ENCODE results near the gene PYM1. TPM values are rescaled to one million over a fixed set of nuclear protein-coding genes. Genes with fewer than 3 reads are reported as not detected.

PYM1 gene
- total RNA-seq, result 21.0 TPM

GRCh38 chr12:55927588-55928502 lies at the start of gene PYM1:
TSS of gene PYM1 (minus strand) at chr12:55927894. CDS start at chr12:55927761, 133 bp downstream.
- peak; percentile 63 for DNase-seq

DNA sequence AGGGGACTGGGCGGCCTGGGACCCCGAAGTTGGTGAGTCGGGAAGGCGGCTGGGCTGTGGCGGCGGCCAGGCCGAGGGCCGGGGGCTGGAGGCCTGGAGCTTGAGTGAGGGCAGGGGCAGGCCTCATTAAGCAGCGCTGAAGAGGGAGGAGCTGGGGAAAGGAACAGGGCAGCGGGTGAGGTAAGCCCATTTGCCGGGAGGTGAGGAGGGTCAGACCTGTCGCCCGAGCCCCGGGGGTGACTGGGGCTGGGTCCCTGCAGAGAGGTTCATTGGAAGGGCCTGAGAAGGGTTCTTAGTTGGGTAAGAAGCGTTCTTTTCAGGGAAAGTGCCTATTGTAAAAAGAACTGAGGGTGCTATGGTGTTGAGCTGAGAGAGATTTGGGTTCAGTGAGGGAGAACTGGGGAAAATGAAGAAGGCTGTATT lies 46.6 kb upstream of the PYM1 start:
- DNase-seq, result no peak

GRCh38 chr12:55973599-55974307 lies 46.1 kb upstream of the PYM1 start, which contains the start of gene RAB5B:
TSS of gene RAB5B (plus strand) at chr12:55974078. CDS start at chr12:55986961, 12,883 bp downstream.
- peak; percentile 100 for DNase-seq

DNA sequence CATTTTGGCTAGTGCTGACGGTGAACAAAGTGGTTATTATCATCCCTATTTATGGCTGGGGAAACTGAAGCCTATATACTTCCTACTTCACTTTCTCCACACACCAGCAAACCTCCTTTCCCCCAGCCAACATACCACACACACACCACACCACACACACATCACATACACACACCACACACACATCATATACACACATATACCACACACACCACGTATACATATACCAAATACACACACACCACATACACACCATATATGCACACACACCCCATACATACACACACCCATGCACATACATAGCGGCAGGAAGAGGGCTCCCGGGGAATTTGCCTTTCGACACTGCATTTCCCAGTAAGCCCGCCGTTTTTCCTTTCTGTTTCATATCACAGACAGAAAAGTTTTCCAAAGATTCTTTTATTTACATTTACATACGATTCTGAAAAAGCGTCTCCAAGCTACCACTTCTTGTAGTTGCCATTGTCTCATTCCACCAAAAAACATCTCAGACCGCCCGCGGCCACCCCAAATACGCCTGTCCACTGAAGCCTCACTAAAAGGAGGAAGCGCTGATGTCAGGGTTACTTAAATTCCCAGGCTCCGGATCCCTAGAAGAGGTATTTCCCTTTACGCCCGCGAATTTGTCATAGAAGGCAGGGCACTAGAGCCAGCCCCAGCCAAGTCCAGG lies 45.4 kb upstream of the PYM1 start:
- peak; percentile 61 for DNase-seq

DNA sequence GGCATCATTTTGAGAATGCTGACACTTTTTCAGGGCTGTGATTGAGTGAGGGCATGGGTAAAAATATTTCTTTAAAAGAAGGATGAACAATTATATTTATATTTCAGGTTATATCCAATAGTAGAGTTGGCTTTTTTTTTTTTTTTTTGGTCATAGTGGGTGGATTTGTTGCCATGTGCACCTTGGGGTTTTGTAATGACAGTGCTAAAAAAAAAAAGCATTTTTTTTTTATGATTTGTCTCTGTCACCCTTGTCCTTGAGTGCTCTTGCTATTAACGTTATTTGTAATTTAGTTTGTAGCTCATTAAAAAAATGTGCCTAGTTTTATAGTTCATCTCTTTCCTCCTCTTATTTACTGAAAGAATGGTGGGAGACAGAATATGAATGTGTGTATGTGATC lies 44.8 kb upstream of the PYM1 start:
- DNase-seq, result no peak

- DNase-seq, result no peak
These were observed 44.3 kb upstream of the PYM1 start for GRCh38 chr12:55972042-55972441.

- DNase-seq, result no peak
These were observed 43.1 kb upstream of the PYM1 start for GRCh38 chr12:55970775-55971174.

- DNase-seq, result no peak
These were observed 41.7 kb upstream of the PYM1 start for GRCh38 chr12:55969356-55969755.

DNA sequence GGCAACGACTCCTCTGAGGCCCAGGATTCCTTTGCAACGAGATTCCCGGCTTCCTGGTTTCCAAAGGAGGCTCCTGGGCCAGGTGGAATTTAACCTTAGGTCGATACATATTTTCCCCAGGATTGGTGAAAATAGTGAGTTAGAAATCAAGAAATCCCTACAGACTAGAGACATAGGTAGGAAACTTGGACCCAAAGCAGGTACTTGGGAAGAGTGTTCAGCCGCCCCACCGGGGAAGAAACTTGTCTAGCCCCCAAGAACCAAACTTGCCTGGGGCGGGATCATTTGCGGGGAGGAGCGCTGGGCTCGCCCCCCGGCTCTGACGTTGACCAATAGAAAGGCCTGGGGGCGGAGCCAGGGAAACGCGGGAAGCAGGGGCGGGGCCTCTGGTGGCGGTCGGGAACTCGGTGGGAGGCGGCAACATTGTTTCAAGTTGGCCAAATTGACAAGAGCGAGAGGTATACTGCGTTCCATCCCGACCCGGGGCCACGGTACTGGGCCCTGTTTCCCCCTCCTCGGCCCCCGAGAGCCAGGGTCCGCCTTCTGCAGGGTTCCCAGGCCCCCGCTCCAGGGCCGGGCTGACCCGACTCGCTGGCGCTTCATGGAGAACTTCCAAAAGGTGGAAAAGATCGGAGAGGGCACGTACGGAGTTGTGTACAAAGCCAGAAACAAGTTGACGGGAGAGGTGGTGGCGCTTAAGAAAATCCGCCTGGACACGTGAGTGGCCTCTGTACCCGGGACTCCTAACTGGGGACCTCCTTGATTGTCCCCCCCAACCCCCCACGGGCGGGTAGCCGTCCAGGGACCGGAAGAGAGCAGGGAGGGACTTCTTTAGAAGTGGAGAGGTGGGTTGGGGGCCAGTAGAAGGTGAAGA lies 39.0 kb upstream of the PYM1 start, which contains the start of gene CDK2:
TSS of gene CDK2 (plus strand) at position 423 of the 874 bp plus-strand sequence. CDS start at position 602, 179 bp downstream.
- DNase-seq, result peak; percentile 88

DNA sequence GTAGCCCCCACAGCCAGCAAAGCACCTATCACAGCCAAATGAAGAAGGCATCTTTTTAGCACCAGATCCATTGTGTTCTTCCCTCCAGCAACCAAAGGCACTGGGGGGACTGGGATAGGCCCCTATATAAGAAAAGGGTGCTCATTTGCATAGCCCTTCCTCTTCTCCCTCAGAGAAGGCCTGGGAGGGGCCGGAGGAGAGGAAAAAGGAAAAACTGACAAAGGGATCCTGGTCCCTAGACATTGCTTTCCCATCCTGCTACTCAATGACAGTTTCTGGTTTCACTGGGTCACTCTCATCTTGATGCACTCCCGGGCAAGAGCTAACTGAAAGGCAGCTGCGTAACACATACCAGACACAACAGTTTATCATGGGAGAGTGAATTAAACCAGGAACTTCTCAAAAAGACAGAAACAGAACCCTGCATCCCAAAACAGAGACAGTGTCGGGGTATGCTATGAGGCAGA lies 38.3 kb upstream of the PYM1 start, which contains the start of gene PMEL:
TSS of gene PMEL (minus strand) at position 102 of the 467 bp plus-strand sequence. CDS start at position 71, 31 bp downstream.
- peak; percentile 36 for DNase-seq

DNA sequence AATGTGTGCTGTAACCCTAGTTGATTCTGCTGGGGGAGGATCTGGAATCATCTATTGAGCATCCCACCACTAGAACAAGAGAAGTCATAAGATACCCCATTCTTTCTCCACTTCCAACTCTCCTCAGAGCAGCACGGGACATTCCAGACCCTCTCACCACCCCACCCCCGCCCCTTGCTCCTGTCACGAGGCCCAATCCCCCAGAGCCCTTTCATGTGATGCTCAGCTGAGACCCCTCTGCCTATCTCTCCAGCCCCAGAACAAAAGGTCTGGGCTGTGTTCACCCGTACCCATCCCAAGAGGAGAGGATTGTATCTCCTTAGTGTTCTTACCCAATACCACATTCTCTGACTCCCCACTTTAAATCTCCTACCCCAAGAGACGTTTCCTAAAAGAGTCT lies 37.5 kb upstream of the PYM1 start:
- no peak for DNase-seq

DNA sequence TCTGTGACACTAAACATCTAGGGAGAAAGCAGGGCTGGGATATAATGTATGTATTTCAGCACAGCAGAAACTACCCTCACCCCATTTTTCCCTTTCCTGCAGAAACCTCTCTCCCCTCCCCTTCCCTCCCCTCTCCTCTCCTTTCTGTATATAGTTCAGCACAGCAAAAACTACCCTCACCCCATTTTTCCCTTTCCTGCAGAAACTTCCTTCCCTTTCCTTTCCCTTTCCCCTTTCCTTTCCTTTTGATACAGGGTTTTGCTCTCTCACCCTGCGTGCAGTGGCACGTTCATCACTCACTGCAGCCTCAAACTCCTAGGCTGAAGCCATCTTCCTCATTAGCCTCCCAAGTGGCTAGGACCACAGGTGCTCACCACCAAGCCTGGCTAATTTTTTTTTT lies 36.1 kb upstream of the PYM1 start:
- no peak for DNase-seq

- DNase-seq, result no peak
These were observed 29.6 kb upstream of the PYM1 start for GRCh38 chr12:55957106-55957859.

- no peak for DNase-seq
These were observed 28.3 kb upstream of the PYM1 start for GRCh38 chr12:55955800-55956508.

DNA sequence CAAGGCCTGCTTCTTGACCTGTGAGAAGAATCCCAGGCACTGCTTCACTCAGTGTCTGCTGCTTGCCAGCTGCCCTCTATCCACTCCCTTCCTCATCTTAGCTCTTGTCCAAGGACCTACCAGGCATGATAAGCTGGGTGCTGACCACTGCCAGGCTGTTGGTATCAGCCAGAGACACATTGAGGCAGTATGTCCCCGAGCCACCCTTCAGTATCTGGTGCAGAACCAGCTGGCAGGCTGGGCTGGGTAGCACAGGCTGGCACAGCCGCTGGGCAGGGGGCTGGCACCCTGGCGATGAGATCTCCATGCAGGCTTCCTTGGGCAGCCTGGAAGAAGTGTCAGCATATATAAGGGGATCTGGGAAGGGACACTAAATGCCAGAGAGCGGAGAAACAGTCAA lies 27.6 kb upstream of the PYM1 start:
- DNase-seq, result no peak

DNA sequence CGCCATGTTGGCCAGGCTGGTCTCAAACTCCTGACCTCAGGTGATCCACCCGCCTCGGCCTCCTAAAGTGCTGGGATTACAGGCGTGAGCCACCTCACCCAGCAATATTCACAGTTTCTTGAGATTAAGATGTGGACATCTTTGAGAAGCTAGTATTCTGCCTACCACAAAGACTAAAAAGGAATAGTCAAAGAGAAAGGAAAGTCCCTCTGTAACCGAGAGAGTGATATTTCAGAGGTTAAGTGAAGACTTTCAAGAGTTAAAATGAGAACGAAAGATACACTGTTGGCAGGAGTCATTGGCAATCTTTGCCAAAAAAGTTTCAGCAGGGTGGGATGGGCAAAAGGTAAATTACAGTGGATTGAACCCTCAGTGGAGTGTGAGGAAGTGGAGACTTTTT lies 18.9 kb upstream of the PYM1 start:
- no peak for DNase-seq

DNA sequence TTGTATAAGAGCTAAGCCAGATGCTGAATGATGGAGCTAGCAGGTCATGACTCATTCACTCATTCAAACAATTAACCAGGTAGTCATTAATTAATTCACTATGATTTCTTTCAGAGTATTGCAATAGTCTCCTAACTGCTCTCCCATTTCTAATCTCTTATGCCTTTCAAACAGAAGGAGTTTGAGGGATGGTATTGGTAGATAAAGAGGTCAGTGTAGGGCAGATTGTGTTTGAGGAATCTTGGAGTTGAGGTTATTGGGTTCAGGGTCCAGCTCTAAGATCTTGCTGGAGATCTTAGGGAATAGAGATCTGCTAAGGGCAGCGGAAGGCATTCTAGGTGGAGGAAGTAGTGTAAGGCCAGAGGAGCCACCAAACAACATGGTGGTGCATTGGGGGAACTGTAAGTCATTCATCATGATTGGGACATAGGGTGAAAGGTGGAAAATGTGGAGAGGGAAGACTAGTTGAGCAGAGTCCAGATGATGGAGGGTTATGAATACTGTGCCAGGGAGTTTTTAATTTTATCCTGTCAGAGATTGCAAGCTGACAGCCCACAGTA lies 15.0 kb upstream of the PYM1 start:
- DNase-seq, result no peak

- no peak for DNase-seq
These were observed 14.4 kb upstream of the PYM1 start for GRCh38 chr12:55942055-55942454.

DNA sequence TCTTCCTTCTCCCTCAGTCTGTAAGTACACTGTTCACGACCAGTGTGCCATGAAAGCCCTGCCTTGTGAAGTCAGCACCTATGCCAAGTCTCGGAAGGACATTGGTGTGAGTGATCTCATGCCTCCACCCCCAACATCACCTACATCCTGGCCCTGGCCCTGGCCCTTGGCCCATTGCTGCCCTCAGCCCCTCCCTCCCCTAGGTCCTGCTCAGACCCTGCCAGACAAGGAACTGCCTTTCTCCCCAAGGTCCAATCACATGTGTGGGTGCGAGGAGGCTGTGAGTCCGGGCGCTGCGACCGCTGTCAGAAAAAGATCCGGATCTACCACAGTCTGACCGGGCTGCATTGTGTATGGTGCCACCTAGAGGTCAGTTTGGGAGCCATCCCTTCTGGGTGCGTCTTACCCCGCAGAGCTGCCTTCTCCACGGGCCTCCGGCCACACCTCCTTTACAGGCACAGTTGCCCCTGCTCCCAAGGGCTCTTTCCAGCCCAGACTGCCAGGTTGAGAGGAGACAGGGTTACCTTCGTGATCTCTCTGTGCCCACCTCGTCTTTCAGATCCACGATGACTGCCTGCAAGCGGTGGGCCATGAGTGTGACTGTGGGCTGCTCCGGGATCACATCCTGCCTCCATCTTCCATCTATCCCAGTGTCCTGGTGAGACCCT lies 12.5 kb upstream of the PYM1 start:
- peak; percentile 66 for DNase-seq

All from skin of body (tissue), 2 donors.